Measurements from ENCODE around the gene HOXB4. TPM values are rescaled to one million over a fixed set of nuclear protein-coding genes. Genes with fewer than 3 reads are reported as not detected.

HOXB4 gene
- total RNA-seq, 1 experiment from 2014 or later: 27.9 TPM

- POLR2A ChIA-PET: interaction anchor here (0.5 to 0.6 kb wide), 2 partner anchors 38 to 46 kb away, joined by 4 to 11 read pairs; no protein-coding TSS in a partner anchor
Measured at GRCh38 chr17:48547808-48548522, 30.2 kb downstream of the HOXB4 start.

More at GRCh38 chr17:48547808-48548522, 30.2 kb downstream of the HOXB4 start:
- TF ChIP-seq REST (IDR thresholded peaks at IDR 0.05; ENCODE audit: insufficient read depth in 1 of 2, low read depth in 2 of 2, low read length in 1 of 2) (no peak), SIN3A (IDR thresholded peaks at IDR 0.05; ENCODE audit: borderline replicate concordance, insufficient read depth, low read depth, low read length) (no peak), TCF7L2 (IDR thresholded peaks at IDR 0.05; ENCODE audit: low read depth, low read length) (peak; percentile 96), CTCF (IDR thresholded peaks at IDR 0.05) (no peak), POLR2AphosphoS5 (IDR thresholded peaks at IDR 0.05; ENCODE audit: low read depth, low read length) (peak; percentile 70; the same call in 1 of the 2 replicates)
- Histone ChIP-seq H3K27ac (ENCODE audit: low read length) (peak overlapping the region; percentile 98), H3K4me1 (ENCODE audit: control insufficient read depth, insufficient read depth, low read length) (peaks cover 75% of the 10 kb centered on the region), H3K36me3 (ENCODE audit: control insufficient read depth, insufficient read depth, low read length) (peaks cover 23% of the 10 kb centered on the region), H3K4me3 (ENCODE audit: low read depth in 2 of 2, low read length in 2 of 2) (peak overlapping the region; percentile 15 to 43), H3K9me3 (ENCODE audit: control insufficient read depth, insufficient read depth, low read depth, low read length) (no peaks in the 10 kb centered on the region), H3K27me3 (ENCODE audit: control insufficient read depth, insufficient read depth, low read length) (no peaks in the 10 kb centered on the region)
- DNase-seq (ENCODE audit: low read depth, low spot score): no peak
- intact Hi-C loops (cut with micrococcal nuclease; ENCODE audit: unreplicated experiment) (no loop called here), in situ Hi-C loops (cut with HindIII; ENCODE audit: low pct_unique_long_range_greater_than_20kb, low sequenced_read_pairs) (no loop called here)
- no peak for ATAC-seq
- CTCF ChIA-PET: interaction anchor here (0.6 to 1.3 kb wide), 4 partner anchors 12 to 70 kb away, joined by 3 to 15 read pairs (median 6); no protein-coding TSS in a partner anchor
- no TSS peak for BruUV-seq (replicated peaks)

Data from Panc1 (cell line).